OCI-LY1 (cell line): ENCODE data around the gene TGFBR1.

Source experiments
- H2AFZ ChIP-seq: fragments of 200-600 bp; sonication (generic), shearing (Covaris generic); 2 replicates; pipeline ENCODE4 v1.6.0; 2014; ENCODE audit warnings: antibody characterized with exemption, mild to moderate bottlenecking, low read length
- H3F3A ChIP-seq: fragments of 200-600 bp; sonication (generic), shearing (Covaris generic); 2 replicates; pipeline ENCODE4 v1.6.0; 2014; ENCODE audit warnings: mild to moderate bottlenecking, antibody characterized with exemption, low read length, moderate library complexity; ENCODE audit not compliant: insufficient read depth
- H3K27ac ChIP-seq: fragments of 200-600 bp; sonication (generic); 2 replicates; pipeline ENCODE4 v1.5.1; 2014; ENCODE audit warnings: low read length, mixed run types, mild to moderate bottlenecking, low read depth; ENCODE audit not compliant: poor library complexity, severe bottlenecking
- H3K27me3 ChIP-seq: fragments of 200-600 bp; sonication (generic); 2 replicates; pipeline ENCODE4 v1.6.0; 2014; ENCODE audit warnings: antibody characterized with exemption, mild to moderate bottlenecking, low read length, moderate library complexity; ENCODE audit not compliant: insufficient read depth
- H3K36me3 ChIP-seq: fragments of 200-600 bp; sonication (generic); 2 replicates; pipeline ENCODE4 v1.6.1; 2014; ENCODE audit warnings: mild to moderate bottlenecking, antibody characterized with exemption, low read length, moderate library complexity, mixed read lengths; ENCODE audit not compliant: insufficient read depth
- H3K4me1 ChIP-seq: fragments of 200-600 bp; sonication (generic); 2 replicates; pipeline ENCODE4 v1.5.1; 2014; ENCODE audit warnings: mild to moderate bottlenecking, low read length, moderate library complexity; ENCODE audit not compliant: insufficient read depth, severe bottlenecking
- H3K4me2 ChIP-seq: fragments of 200-600 bp; sonication (generic), shearing (Covaris generic); 2 replicates; pipeline ENCODE4 v1.6.1; 2014; ENCODE audit warnings: low read length
- H3K4me3 ChIP-seq: fragments of 200-600 bp; sonication (generic); 2 replicates; pipeline ENCODE4 v1.5.1; 2014; ENCODE audit warnings: low read length, low read depth, mild to moderate bottlenecking, mixed read lengths; ENCODE audit not compliant: poor library complexity, severe bottlenecking
- H3K79me2 ChIP-seq: fragments of 200-600 bp; shearing (Covaris generic); 2 replicates; pipeline ENCODE4 v1.6.1; 2016; ENCODE audit warnings: mixed run types, low read length, mixed read lengths; ENCODE audit not compliant: insufficient read depth
- H3K9ac ChIP-seq: fragments of 200-600 bp; sonication (generic), shearing (Covaris generic); 2 replicates; pipeline ENCODE4 v1.6.1; 2014; ENCODE audit warnings: mild to moderate bottlenecking, low read length, mixed read lengths
- H3K9me2 ChIP-seq: fragments of 200-600 bp; sonication (generic), shearing (Covaris generic); 2 replicates; pipeline ENCODE4 v1.6.1; 2014; ENCODE audit warnings: low read depth, mild to moderate bottlenecking, low read length, mixed read lengths
- H3K9me3 ChIP-seq: fragments of 200-600 bp; shearing (Covaris generic); 2 replicates; pipeline ENCODE4 v1.6.1; 2014; ENCODE audit warnings: low read length, mixed read lengths
- H4K20me1 ChIP-seq: fragments of 200-600 bp; sonication (generic), shearing (Covaris generic); 2 replicates; pipeline ENCODE4 v1.6.0; 2016; ENCODE audit warnings: mild to moderate bottlenecking, low read length; ENCODE audit not compliant: insufficient read depth
- EZH2 ChIP-seq: fragments of 200-600 bp; sonication (generic), shearing (Covaris generic); IDR thresholded peaks from 2 replicates; pipeline ENCODE4 v1.8.0; 2017; ENCODE audit warnings: borderline replicate concordance, mixed run types, mild to moderate bottlenecking, antibody characterized with exemption, low read length, moderate library complexity, mixed read lengths
- TF ChIP-seq, protein P1 (sequence below): fragments of 200-600 bp; sonication (generic), shearing (Covaris generic); IDR thresholded peaks from 2 replicates; pipeline ENCODE4 v1.5.1; 2017; ENCODE audit warnings: mild to moderate bottlenecking, antibody characterized with exemption, low read length, moderate library complexity, mixed read lengths

The TGFBR1 gene

GRCh38 chr9:99060621-99061020 lies 44.3 kb upstream of the TGFBR1 start:
- no peak for TF ChIP-seq EZH2
- TF ChIP-seq, protein P1, sequence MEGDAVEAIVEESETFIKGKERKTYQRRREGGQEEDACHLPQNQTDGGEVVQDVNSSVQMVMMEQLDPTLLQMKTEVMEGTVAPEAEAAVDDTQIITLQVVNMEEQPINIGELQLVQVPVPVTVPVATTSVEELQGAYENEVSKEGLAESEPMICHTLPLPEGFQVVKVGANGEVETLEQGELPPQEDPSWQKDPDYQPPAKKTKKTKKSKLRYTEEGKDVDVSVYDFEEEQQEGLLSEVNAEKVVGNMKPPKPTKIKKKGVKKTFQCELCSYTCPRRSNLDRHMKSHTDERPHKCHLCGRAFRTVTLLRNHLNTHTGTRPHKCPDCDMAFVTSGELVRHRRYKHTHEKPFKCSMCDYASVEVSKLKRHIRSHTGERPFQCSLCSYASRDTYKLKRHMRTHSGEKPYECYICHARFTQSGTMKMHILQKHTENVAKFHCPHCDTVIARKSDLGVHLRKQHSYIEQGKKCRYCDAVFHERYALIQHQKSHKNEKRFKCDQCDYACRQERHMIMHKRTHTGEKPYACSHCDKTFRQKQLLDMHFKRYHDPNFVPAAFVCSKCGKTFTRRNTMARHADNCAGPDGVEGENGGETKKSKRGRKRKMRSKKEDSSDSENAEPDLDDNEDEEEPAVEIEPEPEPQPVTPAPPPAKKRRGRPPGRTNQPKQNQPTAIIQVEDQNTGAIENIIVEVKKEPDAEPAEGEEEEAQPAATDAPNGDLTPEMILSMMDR: no peak
- Histone ChIP-seq H3K27me3 (peaks cover 3% of the 10 kb centered on the region; the same call in 1 of the 2 replicates), H3K9me3 (no peaks in the 10 kb centered on the region), H3K4me1 (peaks cover 26% of the 10 kb centered on the region), H3K4me3 (no peak overlapping the region), H3K79me2 (no peaks in the 10 kb centered on the region), H3F3A (no peaks in the 10 kb centered on the region), H3K9me2 (no peaks in the 10 kb centered on the region), H3K4me2 (no peak overlapping the region), H2AFZ (no peak overlapping the region), H4K20me1 (no peaks in the 10 kb centered on the region), H3K27ac (no peak overlapping the region), H3K36me3 (no peaks in the 10 kb centered on the region), H3K9ac (no peak overlapping the region)

- no peak overlapping the region for H3K27ac ChIP-seq
- no peak overlapping the region for H3K9ac ChIP-seq
- no peak overlapping the region for H3K4me3 ChIP-seq
- no peaks in the 10 kb centered on the region for H3K36me3 ChIP-seq
- peaks cover 3% of the 10 kb centered on the region; the same call in 1 of the 2 replicates for H3K27me3 ChIP-seq
- no peaks in the 10 kb centered on the region for H3K9me2 ChIP-seq
- H3F3A ChIP-seq: no peaks in the 10 kb centered on the region
- H2AFZ ChIP-seq: no peak overlapping the region
- H3K4me2 ChIP-seq: no peak overlapping the region
- no peaks in the 10 kb centered on the region for H3K79me2 ChIP-seq
- H3K9me3 ChIP-seq: no peaks in the 10 kb centered on the region
- peaks cover 24% of the 10 kb centered on the region for H3K4me1 ChIP-seq
- H4K20me1 ChIP-seq: no peaks in the 10 kb centered on the region
- TF ChIP-seq, protein P1: no peak
- TF ChIP-seq EZH2: no peak
Measured at GRCh38 chr9:99062549-99062948, 42.4 kb upstream of the TGFBR1 start.

GRCh38 chr9:99063522-99063921 lies 41.4 kb upstream of the TGFBR1 start:
- H3K27ac ChIP-seq: no peak overlapping the region
- no peaks in the 10 kb centered on the region for H3F3A ChIP-seq
- no peaks in the 10 kb centered on the region for H3K9me2 ChIP-seq
- no peak overlapping the region for H3K4me2 ChIP-seq
- no peaks in the 10 kb centered on the region for H3K79me2 ChIP-seq
- no peaks in the 10 kb centered on the region for H4K20me1 ChIP-seq
- peaks cover 14% of the 10 kb centered on the region for H3K4me1 ChIP-seq
- peaks cover 3% of the 10 kb centered on the region; the same call in 1 of the 2 replicates for H3K27me3 ChIP-seq
- H3K9ac ChIP-seq: no peak overlapping the region
- no peaks in the 10 kb centered on the region for H3K9me3 ChIP-seq
- H3K4me3 ChIP-seq: no peak overlapping the region
- no peaks in the 10 kb centered on the region for H3K36me3 ChIP-seq
- TF ChIP-seq, protein P1: no peak
- no peak for TF ChIP-seq EZH2
- no peak overlapping the region for H2AFZ ChIP-seq
